Prostate gland (tissue), 2 donors: ENCODE results near the gene ZNF511. TPM values are rescaled to one million over a fixed set of nuclear protein-coding genes. Genes with fewer than 3 reads are reported as not detected.

Experiments
- DNase-seq: peaks from one replicate; pipeline ENCODE4 v3.0.0-alpha.2; 2019; ENCODE audit warnings: low spot score
- H3K27ac ChIP-seq, 2 donors: fragments of 200-600 bp; sonication (generic); 2 replicates each; pipeline ENCODE4 v1.5.1; 2017 to 2019
- H3K27me3 ChIP-seq: fragments of 200-600 bp; sonication (generic); replicated peaks from 2 replicates; pipeline ENCODE4 v1.5.1; 2019; ENCODE audit not compliant: insufficient read depth
- H3K36me3 ChIP-seq, 2 donors: fragments of 200-600 bp; sonication (generic); 1 replicate in 1 of 2; 2 replicates in 1 of 2; pipeline versions ENCODE4 v1.5.1 to v1.8.1; 2017 to 2019
- H3K4me1 ChIP-seq: fragments of 200-600 bp; sonication (generic); replicated peaks from 2 replicates; pipeline ENCODE4 v1.5.1; 2019
- H3K4me3 ChIP-seq, 2 donors: fragments of 200-600 bp; sonication (generic); 2 replicates each; pipeline ENCODE4 v1.5.1; 2017 to 2019
- H3K9me3 ChIP-seq: fragments of 200-600 bp; sonication (generic); 2 replicates; pipeline ENCODE4 v1.5.1; 2017
- POLR2A ChIP-seq: fragments of 450-650 bp; IDR thresholded peaks from one replicate; pipeline ENCODE4 v1.6.1; 2016; ENCODE audit warnings: antibody characterized with exemption, mild to moderate bottlenecking
- POLR2AphosphoS5 ChIP-seq: sonication (generic); formaldehyde crosslinking; IDR thresholded peaks from one replicate; pipeline ENCODE4 v1.6.1; 2017; ENCODE audit warnings: antibody characterized with exemption
- WGBS: methylation state at CpG from one replicate; pipeline ENCODE4 v1.1.5; 2018; 5-methylcytosine and 5-hydroxymethylcytosine counted together
- intact Hi-C: fragments of 100-400 bp; cut with DNase I; formaldehyde crosslinking; loops from one replicate; pipeline ENCODE4 v1.14.2; 2022
- total RNA-seq, 2 donors: library from RNA; depleted of rRNA; stranded (reverse); fragments of >200 nt; gene quantifications; one replicate each; pipeline ENCODE4 v1.1.0, GENCODE V29; 2016
- TF ChIP-seq, protein P1 (sequence below), 4 experiments: fragments of 200-600 bp in 2 of 4; fragments of 450-650 bp in 2 of 4; sonication (generic) in 2 of 4; IDR thresholded peaks; 1 replicate in 3 of 4; 2 replicates in 1 of 4; pipeline ENCODE4 v1.5.1; 2016 to 2019; ENCODE audit warnings: antibody characterized with exemption in 4 of 4, mild to moderate bottlenecking in 2 of 4, moderate library complexity in 2 of 4

ZNF511 gene
- total RNA-seq, 2 donors from 2014 or later = 52.8 to 57.6 TPM

DNA sequence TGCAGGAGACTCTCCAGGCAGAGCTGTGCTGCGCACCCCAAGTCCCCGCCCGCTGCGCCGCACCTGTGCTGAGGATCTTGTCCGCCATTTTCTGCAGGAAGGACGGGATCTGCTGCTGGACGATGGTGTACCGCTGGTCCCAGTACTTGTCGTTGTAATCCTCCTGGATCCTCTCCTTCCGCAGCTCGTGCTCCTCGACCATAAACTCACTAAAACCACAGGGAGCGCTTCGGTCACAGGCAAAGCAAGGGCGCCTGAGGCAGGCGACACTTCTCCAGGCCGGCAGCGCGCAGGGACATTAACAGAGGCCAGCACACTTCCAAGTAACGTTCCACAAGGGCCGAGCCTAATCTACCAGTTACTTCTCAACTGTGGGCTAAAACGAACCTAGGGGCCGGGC lies 19.0 kb upstream of the ZNF511 start:
- no peak overlapping the region for H3K4me3 ChIP-seq
- 94% methylated on average over 24 of the region's 24 CpGs for WGBS
- H3K4me1 ChIP-seq = no peaks in the 10 kb centered on the region
- TF ChIP-seq, protein P1, sequence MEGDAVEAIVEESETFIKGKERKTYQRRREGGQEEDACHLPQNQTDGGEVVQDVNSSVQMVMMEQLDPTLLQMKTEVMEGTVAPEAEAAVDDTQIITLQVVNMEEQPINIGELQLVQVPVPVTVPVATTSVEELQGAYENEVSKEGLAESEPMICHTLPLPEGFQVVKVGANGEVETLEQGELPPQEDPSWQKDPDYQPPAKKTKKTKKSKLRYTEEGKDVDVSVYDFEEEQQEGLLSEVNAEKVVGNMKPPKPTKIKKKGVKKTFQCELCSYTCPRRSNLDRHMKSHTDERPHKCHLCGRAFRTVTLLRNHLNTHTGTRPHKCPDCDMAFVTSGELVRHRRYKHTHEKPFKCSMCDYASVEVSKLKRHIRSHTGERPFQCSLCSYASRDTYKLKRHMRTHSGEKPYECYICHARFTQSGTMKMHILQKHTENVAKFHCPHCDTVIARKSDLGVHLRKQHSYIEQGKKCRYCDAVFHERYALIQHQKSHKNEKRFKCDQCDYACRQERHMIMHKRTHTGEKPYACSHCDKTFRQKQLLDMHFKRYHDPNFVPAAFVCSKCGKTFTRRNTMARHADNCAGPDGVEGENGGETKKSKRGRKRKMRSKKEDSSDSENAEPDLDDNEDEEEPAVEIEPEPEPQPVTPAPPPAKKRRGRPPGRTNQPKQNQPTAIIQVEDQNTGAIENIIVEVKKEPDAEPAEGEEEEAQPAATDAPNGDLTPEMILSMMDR (IDR thresholded peaks at IDR 0.05) = no peak
- TF ChIP-seq POLR2AphosphoS5 (no peak), POLR2A (no peak)
- H3K36me3 ChIP-seq = peaks cover 24 to 29% of the 10 kb centered on the region in 2 donors
- H3K9me3 ChIP-seq = no peaks in the 10 kb centered on the region
- H3K27ac ChIP-seq = no peak overlapping the region
- H3K27me3 ChIP-seq = no peaks in the 10 kb centered on the region
- intact Hi-C loops = no loop called here
- DNase-seq = no peak

DNA sequence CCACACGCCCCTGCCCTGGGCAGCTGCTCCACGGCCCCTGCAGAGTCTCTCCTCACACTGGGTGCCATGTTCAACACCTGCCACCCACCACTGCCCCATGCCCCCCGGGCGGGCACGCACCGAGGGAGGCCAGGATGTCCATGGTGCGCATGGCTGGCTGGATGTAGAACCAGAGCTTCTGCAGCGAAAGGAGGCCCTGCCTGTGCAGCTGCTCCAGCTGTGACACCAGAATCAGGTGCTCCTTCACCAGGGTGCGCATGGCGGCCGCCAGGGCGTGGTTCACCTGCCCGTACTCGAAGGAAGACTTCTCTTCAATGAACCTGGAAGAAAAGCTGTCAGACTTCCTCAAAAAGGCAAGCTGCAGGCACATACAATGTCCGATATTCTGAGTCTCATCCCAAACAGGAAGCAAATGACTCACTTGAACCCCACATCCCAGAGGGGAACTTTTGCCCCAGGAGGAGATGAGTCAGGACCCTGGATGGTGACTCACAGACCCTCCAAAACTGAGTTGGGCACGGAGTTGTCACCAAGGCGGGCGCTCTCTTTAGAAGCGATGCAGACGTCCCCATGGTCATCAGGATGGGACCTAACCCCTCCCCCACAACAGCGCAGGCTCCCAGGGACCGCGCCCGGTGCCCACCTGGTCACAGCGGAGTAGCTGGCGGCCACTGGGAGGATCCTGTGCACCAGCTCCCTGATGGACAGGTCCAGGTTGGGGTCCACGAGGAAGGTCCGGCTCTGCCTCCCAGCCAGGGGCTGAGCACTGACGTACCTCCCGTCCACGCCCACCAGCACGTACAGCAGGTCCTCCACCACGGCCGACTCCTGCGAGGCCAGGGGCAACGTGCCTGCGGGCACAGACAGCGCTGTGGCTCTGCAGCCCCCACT lies 15.6 kb upstream of the ZNF511 start:
- TF ChIP-seq POLR2AphosphoS5 (no peak), POLR2A (no peak)
- TF ChIP-seq, protein P1 (IDR thresholded peaks at IDR 0.05) = no peak
- no peak overlapping the region for H3K27ac ChIP-seq
- H3K27me3 ChIP-seq = no peaks in the 10 kb centered on the region
- DNase-seq = no peak
- intact Hi-C loops = no loop called here
- H3K9me3 ChIP-seq = no peaks in the 10 kb centered on the region
- H3K36me3 ChIP-seq = peaks cover 25 to 26% of the 10 kb centered on the region in 2 donors
- H3K4me1 ChIP-seq = no peaks in the 10 kb centered on the region
- H3K4me3 ChIP-seq = no peak overlapping the region
- WGBS = 92% methylated on average over 34 of the region's 38 CpGs

DNA sequence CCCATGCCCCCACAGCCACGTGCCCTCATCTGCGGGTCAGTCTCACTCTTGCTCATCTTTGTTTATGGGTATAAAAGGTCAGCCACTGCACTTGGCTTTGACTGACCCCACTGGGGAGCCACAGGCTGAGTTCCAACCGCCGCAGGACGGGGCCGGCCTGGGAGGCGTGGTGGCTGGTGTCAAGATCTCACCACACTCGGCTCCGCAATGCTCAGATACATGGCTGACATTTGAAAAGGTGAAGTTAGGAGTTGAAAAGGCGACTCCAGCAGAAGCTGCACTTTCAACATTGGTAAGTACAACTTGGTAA lies 14.9 kb upstream of the ZNF511 start:
- Histone ChIP-seq H3K36me3 (peaks cover 25 to 30% of the 10 kb centered on the region in 2 donors), H3K4me3 (no peak overlapping the region), H3K9me3 (no peaks in the 10 kb centered on the region), H3K27me3 (no peaks in the 10 kb centered on the region), H3K4me1 (no peaks in the 10 kb centered on the region), H3K27ac (no peak overlapping the region)
- 93% methylated on average over 10 of the region's 10 CpGs for WGBS
- TF ChIP-seq, protein P1 (IDR thresholded peaks at IDR 0.05) = no peak
- TF ChIP-seq POLR2A (no peak), POLR2AphosphoS5 (no peak)
- intact Hi-C loops = no loop called here
- no peak for DNase-seq

DNA sequence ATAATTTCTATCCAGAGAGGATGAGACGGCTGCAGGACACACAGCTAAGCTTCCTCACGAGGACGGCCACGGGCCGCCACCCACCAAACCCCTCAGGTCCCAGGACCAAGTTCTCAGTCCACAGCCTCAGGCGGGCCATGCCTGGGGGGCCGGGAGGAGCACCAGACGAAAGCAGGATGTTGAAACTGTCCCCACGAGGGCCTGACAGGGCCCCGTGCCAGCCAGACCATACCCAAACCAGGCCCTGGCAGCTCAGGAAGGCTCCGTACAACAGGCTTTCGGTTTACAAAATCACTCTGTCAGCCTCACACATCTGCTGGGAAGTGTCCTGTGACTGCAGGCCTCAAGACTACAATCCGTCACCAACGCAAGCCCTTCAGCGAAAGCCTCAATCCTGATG lies 14.5 kb upstream of the ZNF511 start:
- no peak for DNase-seq
- Histone ChIP-seq H3K9me3 (no peaks in the 10 kb centered on the region), H3K27ac (no peak overlapping the region), H3K4me1 (no peaks in the 10 kb centered on the region), H3K27me3 (no peaks in the 10 kb centered on the region), H3K36me3 (peaks cover 28 to 30% of the 10 kb centered on the region in 2 donors), H3K4me3 (no peak overlapping the region)
- WGBS = 82% methylated on average over 15 of the region's 15 CpGs
- intact Hi-C loops = no loop called here
- no peak for TF ChIP-seq POLR2AphosphoS5
- no peak for TF ChIP-seq POLR2A
- TF ChIP-seq, protein P1 (IDR thresholded peaks at IDR 0.05) = no peak
